Body of pancreas (tissue), 4 donors: ENCODE measurements around the gene TSPAN4. TPM values are rescaled to one million over a fixed set of nuclear protein-coding genes. Genes with fewer than 3 reads are reported as not detected.
A peak's percentile ranks its signal among the peaks of the same experiment; 100 is the strongest.

ENCODE experiments used
- ATAC-seq: fragments of 150-250 bp; one replicate; pipeline ENCODE4 v1.9.1; 2016
- DNase-seq, 4 donors: peaks; one replicate each; pipeline ENCODE4 v3.0.0-alpha.2; 2019
- H3K27ac ChIP-seq, 4 donors: fragments of 200-600 bp; sonication (generic); 1 replicate in 3 of 4; 2 replicates in 1 of 4; pipeline versions ENCODE4 v1.5.1 to v1.6.1; 2016 to 2019; ENCODE audit warnings: mild to moderate bottlenecking in 1 of 4, mixed read lengths in 1 of 4, moderate library complexity in 1 of 4
- H3K27me3 ChIP-seq, 2 donors: fragments of 200-600 bp; sonication (generic); one replicate each; pipeline ENCODE4 v1.6.0; 2016; ENCODE audit warnings: mild to moderate bottlenecking in 1 of 2
- H3K36me3 ChIP-seq, 2 donors: fragments of 200-600 bp; sonication (generic); replicated peaks in 1 of 2; 2 replicates each; pipeline ENCODE4 v1.5.1; 2016; ENCODE audit warnings: low read depth in 2 of 2; ENCODE audit not compliant: insufficient read depth in 1 of 2
- H3K4me1 ChIP-seq: fragments of 200-600 bp; sonication (generic); one replicate; pipeline ENCODE4 v1.6.0; 2016
- H3K4me3 ChIP-seq, 2 donors: fragments of 200-600 bp; sonication (generic); 1 replicate in 1 of 2; 2 replicates in 1 of 2; pipeline ENCODE4 v1.5.1; 2016 to 2019
- H3K9me3 ChIP-seq, 3 donors: fragments of 200-600 bp; sonication (generic); 1 replicate in 2 of 3; 2 replicates in 1 of 3; pipeline ENCODE4 v1.5.1; 2016
- POLR2A ChIP-seq, 3 donors: fragments of 450-650 bp; IDR thresholded peaks; one replicate each; pipeline ENCODE4 v1.6.1; 2016; ENCODE audit warnings: antibody characterized with exemption in 3 of 3, mild to moderate bottlenecking in 2 of 3
- WGBS, 2 donors: methylation state at CpG; one replicate each; pipeline ENCODE4 v1.1.5; 2017; 5-methylcytosine and 5-hydroxymethylcytosine counted together
- intact Hi-C: fragments of 100-400 bp; cut with DNase I; formaldehyde crosslinking; loops from one replicate; pipeline ENCODE4 v1.15.1; 2023
- total RNA-seq, 2 donors: library from RNA; depleted of rRNA; stranded (reverse); fragments of >200 nt; gene quantifications; one replicate each; pipeline ENCODE4 v1.1.0, GENCODE V29; 2016
- TF ChIP-seq, protein P1 (sequence below), 7 experiments: fragments of 450-650 bp in 4 of 7; fragments of 200-600 bp in 3 of 7; sonication (generic) in 3 of 7; IDR thresholded peaks; one replicate each; pipeline ENCODE4 v1.5.1; 2016 to 2019; ENCODE audit warnings: antibody characterized with exemption in 7 of 7

TSPAN4 gene
- total RNA-seq, 2 donors from 2014 or later: 44.9 to 87.7 TPM

DNA sequence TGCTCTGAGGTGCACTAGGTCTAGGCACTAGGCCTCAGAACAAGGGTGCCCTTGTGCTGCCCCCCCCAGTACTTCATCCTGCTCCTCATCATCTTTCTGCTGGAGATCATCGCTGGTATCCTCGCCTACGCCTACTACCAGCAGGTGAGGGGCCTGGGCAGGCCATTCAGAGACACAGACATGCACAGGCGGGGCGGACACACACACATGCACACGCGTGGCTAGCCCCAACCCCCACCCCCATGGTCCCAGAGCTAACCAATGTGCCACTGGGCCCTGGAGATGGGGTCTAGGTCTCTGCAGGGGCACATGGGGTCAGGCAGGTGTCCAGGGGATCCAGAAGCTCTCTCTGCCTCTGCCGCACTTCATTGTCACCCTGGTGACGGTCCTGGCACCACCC, 6.0 kb upstream of the TSPAN4 start:
- TF ChIP-seq POLR2A (IDR thresholded peaks at IDR 0.05): no peak
- TF ChIP-seq, protein P1, sequence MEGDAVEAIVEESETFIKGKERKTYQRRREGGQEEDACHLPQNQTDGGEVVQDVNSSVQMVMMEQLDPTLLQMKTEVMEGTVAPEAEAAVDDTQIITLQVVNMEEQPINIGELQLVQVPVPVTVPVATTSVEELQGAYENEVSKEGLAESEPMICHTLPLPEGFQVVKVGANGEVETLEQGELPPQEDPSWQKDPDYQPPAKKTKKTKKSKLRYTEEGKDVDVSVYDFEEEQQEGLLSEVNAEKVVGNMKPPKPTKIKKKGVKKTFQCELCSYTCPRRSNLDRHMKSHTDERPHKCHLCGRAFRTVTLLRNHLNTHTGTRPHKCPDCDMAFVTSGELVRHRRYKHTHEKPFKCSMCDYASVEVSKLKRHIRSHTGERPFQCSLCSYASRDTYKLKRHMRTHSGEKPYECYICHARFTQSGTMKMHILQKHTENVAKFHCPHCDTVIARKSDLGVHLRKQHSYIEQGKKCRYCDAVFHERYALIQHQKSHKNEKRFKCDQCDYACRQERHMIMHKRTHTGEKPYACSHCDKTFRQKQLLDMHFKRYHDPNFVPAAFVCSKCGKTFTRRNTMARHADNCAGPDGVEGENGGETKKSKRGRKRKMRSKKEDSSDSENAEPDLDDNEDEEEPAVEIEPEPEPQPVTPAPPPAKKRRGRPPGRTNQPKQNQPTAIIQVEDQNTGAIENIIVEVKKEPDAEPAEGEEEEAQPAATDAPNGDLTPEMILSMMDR (IDR thresholded peaks at IDR 0.05): no peak
- Histone ChIP-seq H3K27me3 (no peaks in the 10 kb centered on the region), H3K9me3 (no peaks in the 10 kb centered on the region), H3K27ac (peak overlapping the region; percentile 41 to 99 (median 98)), H3K4me3 (no peak overlapping the region), H3K36me3 (peaks cover 0 to 20% of the 10 kb centered on the region in 2 donors), H3K4me1 (peaks cover 85% of the 10 kb centered on the region)
- ATAC-seq: no peak
- WGBS, 2 donors: 72 to 93% methylated on average over 6 to 9 of the region's 9 CpGs
- intact Hi-C loops: no loop called here
- no peak for DNase-seq

DNA sequence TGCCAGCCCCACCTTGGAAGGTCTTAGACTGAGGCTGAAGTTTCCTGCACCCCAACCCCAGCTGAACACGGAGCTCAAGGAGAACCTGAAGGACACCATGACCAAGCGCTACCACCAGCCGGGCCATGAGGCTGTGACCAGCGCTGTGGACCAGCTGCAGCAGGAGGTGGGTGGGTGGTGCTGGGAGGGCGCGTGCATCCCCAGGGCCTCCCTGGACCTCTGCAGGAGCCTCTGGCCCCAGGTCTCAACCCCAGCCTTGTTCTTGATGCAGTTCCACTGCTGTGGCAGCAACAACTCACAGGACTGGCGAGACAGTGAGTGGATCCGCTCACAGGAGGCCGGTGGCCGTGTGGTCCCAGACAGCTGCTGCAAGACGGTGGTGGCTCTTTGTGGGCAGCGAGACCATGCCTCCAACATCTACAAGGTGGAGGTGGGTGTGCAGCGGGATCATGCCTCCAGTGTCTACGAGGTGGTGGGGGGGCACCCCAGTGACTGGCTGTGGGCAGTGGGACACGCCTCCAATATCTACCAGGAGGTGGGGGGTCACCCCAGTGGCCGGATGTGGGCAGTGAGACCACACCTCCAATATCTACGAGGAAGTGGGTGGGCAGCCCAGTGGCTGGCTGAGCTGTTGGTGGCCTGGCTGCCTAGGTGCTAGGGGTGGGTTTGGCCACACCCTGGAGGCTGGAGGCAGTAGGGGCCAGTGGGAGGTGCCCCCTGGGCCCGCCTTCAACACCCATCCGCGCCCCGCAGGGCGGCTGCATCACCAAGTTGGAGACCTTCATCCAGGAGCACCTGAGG, 5.3 kb upstream of the TSPAN4 start:
- 82% methylated on average over 11 to 22 of the region's 22 CpGs for WGBS, 2 donors
- TF ChIP-seq, protein P1 (IDR thresholded peaks at IDR 0.05): no peak
- no peak for TF ChIP-seq POLR2A (IDR thresholded peaks at IDR 0.05)
- no peaks in the 10 kb centered on the region for H3K27me3 ChIP-seq
- no peak for ATAC-seq
- no peak overlapping the region for H3K4me3 ChIP-seq
- intact Hi-C loops: no loop called here
- H3K27ac ChIP-seq: peak overlapping the region; percentile 41 to 99 (median 98)
- H3K36me3 ChIP-seq: peaks cover 0 to 20% of the 10 kb centered on the region in 2 donors
- H3K4me1 ChIP-seq: peaks cover 78% of the 10 kb centered on the region
- no peak for DNase-seq
- no peaks in the 10 kb centered on the region for H3K9me3 ChIP-seq

DNA sequence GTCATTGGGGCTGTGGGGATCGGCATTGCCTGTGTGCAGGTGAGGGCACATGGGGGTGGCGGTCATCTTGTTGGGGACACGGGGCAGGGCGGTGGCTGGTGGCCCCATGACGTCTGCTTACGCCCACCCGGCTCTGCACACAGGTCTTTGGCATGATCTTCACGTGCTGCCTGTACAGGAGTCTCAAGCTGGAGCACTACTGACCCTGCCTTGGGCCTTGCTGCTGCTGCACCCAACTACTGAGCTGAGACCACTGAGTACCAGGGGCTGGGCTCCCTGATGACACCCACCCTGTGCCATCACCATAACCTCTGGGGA, 4.7 kb upstream of the TSPAN4 start:
- H3K27ac ChIP-seq: peak overlapping the region in 3 of 4 donors; percentile 44 to 99 (median 99)
- ATAC-seq (no peak), DNase-seq (no peak)
- H3K27me3 ChIP-seq: no peaks in the 10 kb centered on the region
- peaks cover 76% of the 10 kb centered on the region for H3K4me1 ChIP-seq
- H3K36me3 ChIP-seq: peaks cover 0 to 20% of the 10 kb centered on the region in 2 donors
- no peak overlapping the region for H3K4me3 ChIP-seq
- H3K9me3 ChIP-seq: no peaks in the 10 kb centered on the region
- 70 to 87% methylated on average over 4 to 8 of the region's 8 CpGs for WGBS, 2 donors
- TF ChIP-seq POLR2A (IDR thresholded peaks at IDR 0.05): no peak
- TF ChIP-seq, protein P1 (IDR thresholded peaks at IDR 0.05): no peak
- intact Hi-C loops: no loop called here

DNA sequence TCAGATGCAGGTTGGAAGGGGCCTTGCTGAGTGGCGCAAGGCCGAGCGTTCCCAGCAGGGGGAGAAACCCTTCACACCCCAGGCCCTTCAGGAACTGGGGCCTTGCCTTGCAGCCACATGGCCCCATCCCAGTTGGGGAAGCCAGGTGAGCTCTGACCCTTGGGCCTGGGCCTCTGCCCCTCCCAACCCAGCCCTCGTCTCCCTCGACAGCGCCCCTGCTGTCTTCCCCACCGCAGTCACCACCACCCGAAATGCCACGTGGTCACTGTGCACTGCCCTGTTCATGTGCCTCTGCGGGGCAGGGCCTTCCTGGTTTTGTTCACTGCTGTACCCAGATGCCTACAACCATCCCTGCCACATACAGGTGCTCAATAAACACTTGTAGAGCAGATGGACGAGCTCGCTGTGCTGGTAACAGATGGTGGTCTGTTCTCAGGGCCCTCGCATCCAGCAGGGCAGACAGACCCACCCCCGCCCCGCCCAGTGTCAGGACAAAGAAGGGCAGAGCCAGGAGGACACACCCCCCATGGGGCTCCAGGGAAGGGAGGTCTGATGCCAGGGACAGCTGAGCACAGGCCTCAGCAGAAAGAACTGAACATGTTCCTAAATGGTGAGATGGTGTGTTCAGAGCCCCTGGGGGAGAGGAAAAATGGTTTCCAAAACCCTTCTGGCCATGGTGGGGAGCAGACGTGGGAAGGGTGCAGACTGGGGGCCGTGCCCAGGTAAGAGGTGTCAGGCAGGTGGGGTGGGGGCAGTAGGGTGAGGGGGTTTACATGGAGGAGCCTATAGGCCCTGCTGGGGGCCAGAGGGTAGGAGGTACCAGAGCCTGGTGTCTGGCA, 4.0 kb upstream of the TSPAN4 start:
- DNase-seq (peak in 2 of 4 donors; percentile 65 to 72), ATAC-seq (no peak)
- Histone ChIP-seq H3K36me3 (peaks cover 0 to 20% of the 10 kb centered on the region in 2 donors), H3K27ac (peak overlapping the region; percentile 20 to 99 (median 42)), H3K27me3 (no peaks in the 10 kb centered on the region), H3K9me3 (no peaks in the 10 kb centered on the region), H3K4me3 (no peak overlapping the region), H3K4me1 (peaks cover 79% of the 10 kb centered on the region)
- intact Hi-C loops: no loop called here
- TF ChIP-seq, protein P1 (IDR thresholded peaks at IDR 0.05): peak in 3 of 7 experiments; percentile 35 to 48 (median 38)
- TF ChIP-seq POLR2A (IDR thresholded peaks at IDR 0.05): peak in 1 of 3 donors; percentile 0
- whole genome bisulfite sequencing, 2 donors: 44 to 45% methylated on average over 4 to 17 of the region's 17 CpGs
